ENCODE measurements around the gene COL24A1. TPM values are rescaled to one million over a fixed set of nuclear protein-coding genes. Genes with fewer than 3 reads are reported as not detected.

The COL24A1 gene
- total RNA-seq, 4 donors from 2014 or later: 1.0 to 2.8 (median 1.9) TPM

GRCh38 chr1:85824066-85824840 is 332.3 kb downstream of the COL24A1 start:
- no peaks in the 10 kb centered on the region for H3K27me3 ChIP-seq
- no peaks in the 10 kb centered on the region for H3K36me3 ChIP-seq
- TF ChIP-seq POLR2A (IDR thresholded peaks at IDR 0.05): no peak
- TF ChIP-seq CTCF (IDR thresholded peaks at IDR 0.05): no peak
- no peak for TF ChIP-seq EP300 (IDR thresholded peaks at IDR 0.05)
- no peak overlapping the region for H3K27ac ChIP-seq
- DNase-seq (ENCODE audit: low spot score in 2 of 2): no peak
- H3K9me3 ChIP-seq: no peaks in the 10 kb centered on the region
- no peaks in the 10 kb centered on the region for H3K4me1 ChIP-seq
- WGBS, 2 donors: 93 to 96% methylated on average over 9 of the region's 9 CpGs
- no peak overlapping the region for H3K4me3 ChIP-seq

GRCh38 chr1:85822696-85823095 is 333.9 kb downstream of the COL24A1 start:
- peaks cover 0 to 6% (median 0%) of the 10 kb centered on the region in 4 donors for H3K4me1 ChIP-seq

DNA sequence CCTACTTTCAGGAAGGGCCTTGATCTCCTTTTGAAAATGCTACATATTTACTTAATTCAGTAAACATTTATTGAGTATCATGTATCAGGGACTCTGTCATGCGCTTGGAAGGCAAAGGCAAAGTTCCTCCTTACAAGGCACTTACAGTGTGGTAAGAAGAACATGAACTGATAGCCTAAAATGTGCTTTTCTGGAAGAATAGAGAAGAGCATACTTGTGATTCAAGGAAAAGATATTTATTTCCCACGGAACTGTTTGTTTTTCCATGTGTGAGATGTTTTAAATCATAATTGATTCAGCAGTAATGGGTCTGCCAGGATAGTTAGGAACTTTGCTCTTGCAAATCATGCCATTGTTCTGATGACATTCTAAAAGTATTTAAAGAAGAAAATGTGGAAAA is 338.2 kb downstream of the COL24A1 start:
- Histone ChIP-seq H3K4me3 (no peak overlapping the region), H3K27ac (peak overlapping the region in 1 of 4 donors; percentile 54), H3K27me3 (no peaks in the 10 kb centered on the region), H3K36me3 (no peaks in the 10 kb centered on the region), H3K4me1 (peaks cover 0 to 6% (median 0%) of the 10 kb centered on the region in 4 donors), H3K9me3 (no peaks in the 10 kb centered on the region)
- DNase-seq (ENCODE audit: low spot score in 2 of 2): no peak
- no peak for TF ChIP-seq CTCF (IDR thresholded peaks at IDR 0.05)
- no peak for TF ChIP-seq EP300 (IDR thresholded peaks at IDR 0.05)
- TF ChIP-seq POLR2A (IDR thresholded peaks at IDR 0.05): no peak
- WGBS, 2 donors: 48% methylated on average over 2 of the region's 2 CpGs

More at GRCh38 chr1:85822696-85823095, 333.9 kb downstream of the COL24A1 start:
- Histone ChIP-seq H3K9me3 (no peaks in the 10 kb centered on the region), H3K4me3 (no peak overlapping the region), H3K36me3 (no peaks in the 10 kb centered on the region), H3K27ac (peak overlapping the region in 1 of 4 donors; percentile 10), H3K27me3 (no peaks in the 10 kb centered on the region)
- WGBS, 2 donors: 63 to 74% methylated on average over 4 of the region's 4 CpGs
- peak in 1 of 2 donors; percentile 11 for DNase-seq (ENCODE audit: low spot score in 2 of 2)
- TF ChIP-seq EP300 (IDR thresholded peaks at IDR 0.05) (peak in 1 of 2 donors; percentile 54), CTCF (IDR thresholded peaks at IDR 0.05) (no peak)

GRCh38 chr1:85816606-85817005 is 340.0 kb downstream of the COL24A1 start:
- H3K4me1 ChIP-seq: peaks cover 0 to 6% (median 0%) of the 10 kb centered on the region in 4 donors
- H3K36me3 ChIP-seq: no peaks in the 10 kb centered on the region
- H3K9me3 ChIP-seq: no peaks in the 10 kb centered on the region
- no peaks in the 10 kb centered on the region for H3K27me3 ChIP-seq
- TF ChIP-seq CTCF (IDR thresholded peaks at IDR 0.05): no peak
- no peak overlapping the region for H3K27ac ChIP-seq
- WGBS, 2 donors: 63 to 75% methylated on average over 1 of the region's 1 CpG
- no peak overlapping the region for H3K4me3 ChIP-seq
- no peak for DNase-seq (ENCODE audit: low spot score in 2 of 2)

GRCh38 chr1:85815906-85816305 is 340.7 kb downstream of the COL24A1 start:
- TF ChIP-seq POLR2A (IDR thresholded peaks at IDR 0.05) (no peak), CTCF (IDR thresholded peaks at IDR 0.05) (no peak), EP300 (IDR thresholded peaks at IDR 0.05) (no peak)
- 70 to 71% methylated on average over 2 of the region's 2 CpGs for WGBS, 2 donors
- no peak for DNase-seq (ENCODE audit: low spot score in 2 of 2)

More at GRCh38 chr1:85815906-85816305, 340.7 kb downstream of the COL24A1 start:
- Histone ChIP-seq H3K27ac (no peak overlapping the region), H3K9me3 (no peaks in the 10 kb centered on the region), H3K36me3 (no peaks in the 10 kb centered on the region), H3K27me3 (no peaks in the 10 kb centered on the region), H3K4me3 (no peak overlapping the region), H3K4me1 (peaks cover 0 to 6% (median 0%) of the 10 kb centered on the region in 4 donors)
